ENCODE results near the gene PCMT1. TPM values are rescaled to one million over a fixed set of nuclear protein-coding genes. Genes with fewer than 3 reads are reported as not detected.

PCMT1 gene
- polyA plus RNA-seq, 1 donor (not counting 4 experiments of a cell fraction or from before 2014, with no cell fraction given): 167 TPM

GRCh38 chr6:149809798-149810197 lies 60.3 kb downstream of the PCMT1 start:
- FAIRE-seq: no peak
- no peaks in the 10 kb centered on the region for H3K4me1 ChIP-seq (ENCODE audit: control insufficient read depth, extremely low read depth, insufficient read depth, low read length)
- no peak for DNase-seq (ENCODE audit: low read depth, low spot score)
- H3K36me3 ChIP-seq (ENCODE audit: control insufficient read depth in 2 of 2, extremely low read depth in 1 of 2, insufficient read depth in 2 of 2, low read length in 2 of 2): peaks cover 0 to 4% of the 10 kb centered on the region in 2 experiments
- no peaks in the 10 kb centered on the region for H3K9me1 ChIP-seq (ENCODE audit: control insufficient read depth, extremely low read depth, insufficient read depth, low read length)
- no peak overlapping the region for H2AFZ ChIP-seq (ENCODE audit: control insufficient read depth, low read length)
- no peaks in the 10 kb centered on the region for H3K27me3 ChIP-seq (ENCODE audit: control insufficient read depth, extremely low read depth, insufficient read depth, low read length)
- no peaks in the 10 kb centered on the region for H4K20me1 ChIP-seq (ENCODE audit: control insufficient read depth, extremely low read depth, insufficient read depth, low read length)
- no peak overlapping the region for H3K4me2 ChIP-seq (ENCODE audit: control insufficient read depth, extremely low read depth, insufficient read depth, low read depth, low read length)
- H3K9ac ChIP-seq (ENCODE audit: control insufficient read depth, extremely low read depth, insufficient read depth, low read length): no peak overlapping the region
- H3K9me3 ChIP-seq (ENCODE audit: control insufficient read depth, low read depth, low read length): no peaks in the 10 kb centered on the region
- no peak overlapping the region for H3K4me3 ChIP-seq (ENCODE audit: control insufficient read depth in 2 of 3, extremely low read depth in 1 of 3, insufficient read depth in 2 of 3, low read depth in 1 of 3, low read length in 3 of 3)
- dilution Hi-C loops (cut with MboI; ENCODE audit: extremely low pct_ligation_motif_present, low sequenced_read_pairs): no loop called here
- TF ChIP-seq CTCF (optimal IDR thresholded peaks at IDR 0.05 in 1 of 3, IDR thresholded peaks at IDR 0.05 in 1 of 3, conservative IDR thresholded peaks at IDR 0.05 in 1 of 3; ENCODE audit: extremely low read depth in 1 of 3, insufficient read depth in 2 of 3, low read length in 3 of 3) (no peak), EZH2 (IDR thresholded peaks at IDR 0.05; ENCODE audit: low read length) (no peak)
- no peaks in the 10 kb centered on the region for H3K79me2 ChIP-seq (ENCODE audit: control insufficient read depth, insufficient read depth, low read length)
- no peak overlapping the region for H3K27ac ChIP-seq (ENCODE audit: control insufficient read depth, insufficient read depth, low read length)

GRCh38 chr6:149813351-149813750 lies 63.8 kb downstream of the PCMT1 start:
- TF ChIP-seq EZH2 (IDR thresholded peaks at IDR 0.05; ENCODE audit: low read length) (no peak), CTCF (optimal IDR thresholded peaks at IDR 0.05 in 1 of 3, IDR thresholded peaks at IDR 0.05 in 1 of 3, conservative IDR thresholded peaks at IDR 0.05 in 1 of 3; ENCODE audit: extremely low read depth in 1 of 3, insufficient read depth in 2 of 3, low read length in 3 of 3) (no peak)
- no peak overlapping the region for H3K9ac ChIP-seq (ENCODE audit: control insufficient read depth, extremely low read depth, insufficient read depth, low read length)
- no peak overlapping the region for H3K4me2 ChIP-seq (ENCODE audit: control insufficient read depth, extremely low read depth, insufficient read depth, low read depth, low read length)
- H3K9me1 ChIP-seq (ENCODE audit: control insufficient read depth, extremely low read depth, insufficient read depth, low read length): no peaks in the 10 kb centered on the region
- no peak overlapping the region for H3K27ac ChIP-seq (ENCODE audit: control insufficient read depth, insufficient read depth, low read length)
- dilution Hi-C loops (cut with MboI; ENCODE audit: extremely low pct_ligation_motif_present, low sequenced_read_pairs): no loop called here
- no peak overlapping the region for H3K4me3 ChIP-seq (ENCODE audit: control insufficient read depth in 2 of 3, extremely low read depth in 1 of 3, insufficient read depth in 2 of 3, low read depth in 1 of 3, low read length in 3 of 3)
- no peaks in the 10 kb centered on the region for H3K27me3 ChIP-seq (ENCODE audit: control insufficient read depth, extremely low read depth, insufficient read depth, low read length)
- H3K36me3 ChIP-seq (ENCODE audit: control insufficient read depth in 2 of 2, extremely low read depth in 1 of 2, insufficient read depth in 2 of 2, low read length in 2 of 2): peaks cover 0 to 4% of the 10 kb centered on the region in 2 experiments
- no peaks in the 10 kb centered on the region for H4K20me1 ChIP-seq (ENCODE audit: control insufficient read depth, extremely low read depth, insufficient read depth, low read length)
- no peaks in the 10 kb centered on the region for H3K4me1 ChIP-seq (ENCODE audit: control insufficient read depth, extremely low read depth, insufficient read depth, low read length)
- DNase-seq (ENCODE audit: low read depth, low spot score): no peak
- H3K79me2 ChIP-seq (ENCODE audit: control insufficient read depth, insufficient read depth, low read length): no peaks in the 10 kb centered on the region
- H2AFZ ChIP-seq (ENCODE audit: control insufficient read depth, low read length): no peak overlapping the region
- H3K9me3 ChIP-seq (ENCODE audit: control insufficient read depth, low read depth, low read length): no peaks in the 10 kb centered on the region
- FAIRE-seq: no peak
